Brain microvascular endothelial cell (primary cell): ENCODE measurements around the gene ELFN1.

Source experiments
- DNase-seq: peaks from one replicate; pipeline ENCODE4 v3.0.0-alpha.2; 2020
- H3K27ac ChIP-seq: fragments of 250-450 bp; sonication (Bioruptor Pico); 2 replicates; pipeline ENCODE4 v1.5.1; 2020; ENCODE audit warnings: mild to moderate bottlenecking, moderate library complexity
- H3K27me3 ChIP-seq: fragments of 250-450 bp; sonication (Bioruptor Pico); replicated peaks from 2 replicates; pipeline ENCODE4 v1.5.1; 2020; ENCODE audit warnings: mild to moderate bottlenecking
- H3K36me3 ChIP-seq: fragments of 250-450 bp; sonication (Bioruptor Pico); replicated peaks from 2 replicates; pipeline ENCODE4 v1.5.1; 2020; ENCODE audit warnings: mild to moderate bottlenecking
- H3K4me3 ChIP-seq: 2 replicates; pipeline ENCODE4 v1.5.1; 2011; ENCODE audit warnings: low read depth, mild to moderate bottlenecking, control low read depth, low read length, moderate library complexity
- in situ Hi-C: cut with HindIII; loops from 2 replicates; pipeline ENCODE4 v1.10.0; 2017; ENCODE audit warnings: low sequenced_read_pairs, low pct_ligation_motif_present
- TF ChIP-seq, protein P1 (sequence below): IDR thresholded peaks from 2 replicates; pipeline ENCODE4 v1.5.1; 2011; ENCODE audit warnings: low read depth, mild to moderate bottlenecking, moderate library complexity, low read length, control low read depth, inconsistent platforms; ENCODE audit errors: missing control alignments

Gene ELFN1

DNA sequence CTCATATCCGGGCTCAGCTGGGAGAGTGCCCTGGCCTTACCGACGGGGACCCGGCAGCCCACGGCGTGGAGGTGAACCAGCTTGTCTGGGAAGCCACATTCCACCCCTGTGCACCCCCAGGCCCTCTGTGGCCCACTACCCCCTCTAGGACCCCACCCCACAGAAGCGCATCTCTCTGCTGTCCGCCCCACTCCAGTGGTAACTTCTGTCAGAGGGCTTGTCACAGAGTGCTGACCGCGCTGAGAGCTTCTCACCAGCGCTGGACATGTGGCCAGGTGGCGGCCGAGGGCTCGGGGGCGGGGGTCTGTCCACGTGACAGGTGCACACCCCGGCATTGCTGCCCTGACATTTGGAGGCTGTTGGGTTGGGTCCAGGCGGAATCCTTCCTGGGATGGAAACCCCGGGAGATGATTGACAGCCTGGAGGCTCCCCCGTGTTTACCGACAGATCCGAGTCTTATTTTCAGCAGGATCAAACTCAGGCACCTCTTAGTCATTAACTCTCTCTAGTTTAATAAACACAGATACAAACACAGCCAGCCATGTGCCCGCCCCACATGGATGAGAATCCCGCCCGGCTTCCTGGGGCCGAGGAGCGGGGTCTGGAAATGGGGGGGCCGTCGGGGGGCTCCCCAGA, 5.1 kb downstream of the ELFN1 start:
- Histone ChIP-seq H3K4me3 (no peak overlapping the region), H3K36me3 (no peaks in the 10 kb centered on the region), H3K27me3 (peaks cover 36% of the 10 kb centered on the region), H3K27ac (no peak overlapping the region)
- DNase-seq, result no peak
- in situ Hi-C loops, result no loop called here
- TF ChIP-seq, protein P1, sequence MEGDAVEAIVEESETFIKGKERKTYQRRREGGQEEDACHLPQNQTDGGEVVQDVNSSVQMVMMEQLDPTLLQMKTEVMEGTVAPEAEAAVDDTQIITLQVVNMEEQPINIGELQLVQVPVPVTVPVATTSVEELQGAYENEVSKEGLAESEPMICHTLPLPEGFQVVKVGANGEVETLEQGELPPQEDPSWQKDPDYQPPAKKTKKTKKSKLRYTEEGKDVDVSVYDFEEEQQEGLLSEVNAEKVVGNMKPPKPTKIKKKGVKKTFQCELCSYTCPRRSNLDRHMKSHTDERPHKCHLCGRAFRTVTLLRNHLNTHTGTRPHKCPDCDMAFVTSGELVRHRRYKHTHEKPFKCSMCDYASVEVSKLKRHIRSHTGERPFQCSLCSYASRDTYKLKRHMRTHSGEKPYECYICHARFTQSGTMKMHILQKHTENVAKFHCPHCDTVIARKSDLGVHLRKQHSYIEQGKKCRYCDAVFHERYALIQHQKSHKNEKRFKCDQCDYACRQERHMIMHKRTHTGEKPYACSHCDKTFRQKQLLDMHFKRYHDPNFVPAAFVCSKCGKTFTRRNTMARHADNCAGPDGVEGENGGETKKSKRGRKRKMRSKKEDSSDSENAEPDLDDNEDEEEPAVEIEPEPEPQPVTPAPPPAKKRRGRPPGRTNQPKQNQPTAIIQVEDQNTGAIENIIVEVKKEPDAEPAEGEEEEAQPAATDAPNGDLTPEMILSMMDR, result no peak

DNA sequence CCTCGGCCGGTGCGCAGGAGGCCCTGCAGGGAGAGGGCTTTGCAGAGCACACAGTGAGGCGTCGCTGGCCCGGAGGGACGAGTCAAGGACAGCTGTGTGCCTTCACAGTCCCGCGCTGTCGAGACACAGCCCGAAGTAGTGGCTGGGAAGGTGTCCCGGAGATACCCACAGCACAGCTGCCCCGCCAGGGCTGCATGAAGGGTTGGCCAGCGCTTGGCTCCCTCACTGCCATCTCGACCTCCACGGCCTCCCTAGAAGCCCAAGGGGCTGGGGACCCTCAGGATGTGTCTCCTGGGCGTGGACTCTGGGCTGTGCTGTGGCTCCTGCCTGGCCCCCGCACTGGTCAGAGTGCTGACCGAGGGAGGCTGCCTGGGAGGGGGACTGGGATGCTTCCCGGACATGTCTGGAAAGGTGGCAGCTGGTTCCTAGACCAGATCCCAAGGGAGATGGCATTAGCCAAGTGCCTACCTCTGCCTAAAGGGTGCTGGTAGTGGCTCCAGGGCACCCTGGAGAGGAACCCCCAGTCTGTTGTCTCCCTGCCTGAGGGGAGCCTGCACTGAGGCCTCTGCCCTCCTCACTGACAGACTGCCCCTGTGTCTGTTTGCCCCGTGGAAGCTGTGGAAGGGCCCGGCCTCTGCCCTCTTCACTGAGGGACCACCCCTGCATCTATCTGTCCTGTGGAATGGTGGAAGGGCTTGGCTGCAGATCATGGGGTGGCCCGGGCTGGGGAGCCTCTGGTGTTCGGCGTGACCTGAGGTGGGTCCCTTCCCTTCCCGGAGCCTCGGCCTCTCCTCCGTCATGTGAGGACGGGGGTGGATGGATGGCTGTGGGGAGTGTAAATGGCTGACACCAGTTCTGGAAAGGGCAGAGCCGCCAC, 5.8 kb downstream of the ELFN1 start:
- no peak overlapping the region for H3K4me3 ChIP-seq
- in situ Hi-C loops, result no loop called here
- no peaks in the 10 kb centered on the region for H3K36me3 ChIP-seq
- TF ChIP-seq, protein P1, result no peak
- DNase-seq, result no peak
- no peak overlapping the region for H3K27ac ChIP-seq
- peaks cover 29% of the 10 kb centered on the region for H3K27me3 ChIP-seq

DNA sequence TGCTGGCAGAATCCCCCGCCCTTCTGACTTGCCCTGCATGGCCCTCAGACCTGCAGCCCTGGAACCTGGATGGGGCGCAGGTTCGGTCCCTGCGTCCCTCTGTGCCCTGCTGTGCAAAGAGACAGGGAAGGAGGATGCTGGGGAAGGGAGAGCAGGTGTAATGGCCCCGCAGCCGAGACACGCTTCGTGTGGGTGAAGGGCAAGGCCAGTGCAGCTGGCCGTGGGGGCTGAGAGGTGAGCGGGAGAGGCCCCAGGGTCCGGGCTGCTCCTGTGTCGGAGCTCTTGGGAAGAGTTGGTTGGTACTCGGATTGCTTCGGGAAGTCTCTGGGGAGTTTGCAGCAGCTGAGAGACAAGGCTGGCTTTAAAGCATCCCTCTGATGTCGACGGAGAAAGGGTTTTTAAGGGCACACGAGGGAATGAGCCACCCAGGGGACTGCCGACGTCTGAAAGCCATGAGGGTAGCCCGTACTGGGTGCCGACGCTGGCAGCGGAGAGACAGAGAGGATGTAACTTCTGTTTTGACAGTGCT, 6.5 kb downstream of the ELFN1 start:
- in situ Hi-C loops, result no loop called here
- Histone ChIP-seq H3K27ac (no peak overlapping the region), H3K36me3 (no peaks in the 10 kb centered on the region), H3K4me3 (no peak overlapping the region), H3K27me3 (peaks cover 22% of the 10 kb centered on the region)
- no peak for DNase-seq
- TF ChIP-seq, protein P1, result no peak

DNA sequence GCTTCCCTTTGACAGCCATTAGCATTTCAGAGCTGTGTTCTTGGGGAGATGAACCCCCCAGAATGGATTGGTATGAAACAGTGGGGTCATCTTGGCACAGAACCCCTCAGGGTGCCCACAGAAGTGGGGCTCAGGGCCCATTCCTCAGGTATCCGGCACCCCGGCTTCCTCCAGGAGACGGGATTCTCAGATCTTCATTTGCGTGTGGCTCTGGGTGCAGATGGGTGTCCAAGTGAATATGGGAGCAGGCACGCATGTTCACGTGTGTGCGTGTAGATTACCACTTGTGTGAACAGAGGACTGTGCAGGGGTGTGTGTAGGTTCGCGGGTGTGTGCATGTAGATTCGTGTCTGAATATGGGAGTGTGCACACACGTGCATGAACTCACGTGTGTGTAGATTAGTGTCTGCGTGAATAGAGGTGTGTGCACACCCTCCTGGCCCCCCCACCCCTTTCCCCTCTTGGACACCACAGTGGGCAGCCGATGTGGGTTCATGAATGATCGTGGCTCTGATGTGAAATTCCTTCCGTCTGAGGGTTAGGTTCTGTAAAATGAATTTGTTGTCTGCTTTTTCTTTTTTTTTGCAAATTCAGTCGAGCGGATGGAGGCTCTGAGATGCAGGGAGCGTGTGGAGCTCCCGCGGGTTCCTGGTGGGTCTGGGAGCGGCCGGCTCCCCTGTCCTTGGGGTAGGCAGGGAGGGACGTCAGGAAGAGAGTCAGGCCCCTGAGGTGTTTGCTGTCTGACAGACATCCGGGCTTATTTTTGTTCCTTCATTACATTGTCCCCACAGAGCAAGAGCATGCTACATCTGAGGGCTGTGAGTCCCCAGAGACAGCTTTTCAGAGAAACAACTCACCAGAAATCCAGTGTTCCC, 7.4 kb downstream of the ELFN1 start:
- no peak for DNase-seq
- Histone ChIP-seq H3K4me3 (no peak overlapping the region), H3K36me3 (no peaks in the 10 kb centered on the region), H3K27me3 (peaks cover 20% of the 10 kb centered on the region), H3K27ac (no peak overlapping the region)
- TF ChIP-seq, protein P1, result no peak
- in situ Hi-C loops, result no loop called here

DNA sequence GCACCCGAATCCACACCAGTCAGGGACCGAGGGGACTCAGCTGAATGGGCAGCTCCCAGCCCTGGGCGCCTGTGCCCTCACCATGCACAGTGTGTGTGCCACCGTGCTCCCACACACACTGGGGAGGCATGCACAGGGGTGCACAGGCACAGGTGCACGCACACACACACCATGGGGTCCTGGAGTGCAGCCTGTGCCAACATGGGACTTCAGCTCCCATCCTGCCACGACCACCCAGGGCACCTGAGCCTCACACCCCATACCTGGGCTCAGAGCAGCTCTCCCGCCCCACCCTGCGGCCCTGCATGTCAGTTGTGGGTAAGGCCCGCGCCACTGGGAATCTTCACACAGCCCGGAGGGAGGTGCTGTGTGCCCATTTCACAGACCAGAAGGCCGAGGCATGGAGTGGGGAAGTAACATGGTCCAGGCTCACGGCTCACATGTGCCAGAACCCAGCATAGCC, 8.0 kb downstream of the ELFN1 start:
- no peak for DNase-seq
- peaks cover 20% of the 10 kb centered on the region for H3K27me3 ChIP-seq
- no peak overlapping the region for H3K4me3 ChIP-seq
- H3K36me3 ChIP-seq, result no peaks in the 10 kb centered on the region
- in situ Hi-C loops, result no loop called here
- no peak overlapping the region for H3K27ac ChIP-seq
- TF ChIP-seq, protein P1, result no peak
